Upper lobe of left lung (tissue), 6 donors: Measurements from ENCODE around the gene MIB2. TPM values are rescaled to one million over a fixed set of nuclear protein-coding genes. Genes with fewer than 3 reads are reported as not detected.

Source experiments
- ATAC-seq, 2 donors: fragments of 200-7000 bp; cut with Tn5 transposase; one replicate each; pipeline ENCODE4 v1.9.1; 2022; ENCODE audit warnings: mild to moderate bottlenecking in 2 of 2, moderate library complexity in 2 of 2; ENCODE audit not compliant: low FRiP score in 2 of 2
- DNase-seq, 2 donors: peaks; one replicate each; pipeline ENCODE4 v3.0.0-alpha.2; 2019 to 2020
- H3K27ac ChIP-seq, 4 donors: fragments of 200-600 bp; sonication (generic); one replicate each; pipeline ENCODE4 v1.5.1; 2016 to 2019
- H3K27me3 ChIP-seq, 4 donors: fragments of 200-600 bp; sonication (generic); one replicate each; pipeline ENCODE4 v1.5.1; 2017 to 2019
- H3K36me3 ChIP-seq, 4 donors: fragments of 200-600 bp; sonication (generic); one replicate each; pipeline ENCODE4 v1.5.1; 2016 to 2019
- H3K4me1 ChIP-seq, 4 donors: fragments of 200-600 bp; sonication (generic); one replicate each; pipeline ENCODE4 v1.5.1; 2018 to 2019
- H3K4me3 ChIP-seq, 4 donors: fragments of 200-600 bp; sonication (generic); one replicate each; pipeline ENCODE4 v1.5.1; 2017 to 2019; ENCODE audit warnings: mild to moderate bottlenecking in 2 of 4, moderate library complexity in 1 of 4
- H3K9me3 ChIP-seq, 4 donors: fragments of 200-600 bp; sonication (generic); one replicate each; pipeline ENCODE4 v1.5.1; 2018 to 2019
- EP300 ChIP-seq, 4 donors: sonication (generic); formaldehyde crosslinking; IDR thresholded peaks; one replicate each; pipeline ENCODE4 v1.5.1; 2017; ENCODE audit warnings: antibody characterized with exemption in 4 of 4, control low read depth in 2 of 4
- POLR2A ChIP-seq, 4 donors: fragments of 450-650 bp; IDR thresholded peaks; one replicate each; pipeline ENCODE4 v1.5.1; 2016 to 2017; ENCODE audit warnings: antibody characterized with exemption in 4 of 4, mild to moderate bottlenecking in 2 of 4
- POLR2AphosphoS5 ChIP-seq, 2 donors: sonication (generic); formaldehyde crosslinking; IDR thresholded peaks; one replicate each; pipeline ENCODE4 v1.5.1; 2017; ENCODE audit warnings: antibody characterized with exemption in 2 of 2
- WGBS, 2 donors: methylation state at CpG; one replicate each; pipeline ENCODE4 v1.1.5; 2017 to 2018; 5-methylcytosine and 5-hydroxymethylcytosine counted together
- total RNA-seq, 6 donors: library from RNA; depleted of rRNA in 4 of 6; stranded (reverse); fragments of >200 nt in 4 of 6; gene quantifications; one replicate each; pipeline versions ENCODE4 v1.1.0 to v1.2.1, GENCODE V29; 2016 to 2021
- TF ChIP-seq, protein P1 (sequence below), 6 experiments: fragments of 450-650 bp in 4 of 6; fragments of 200-600 bp in 2 of 6; sonication (generic) in 2 of 6; IDR thresholded peaks; one replicate each; pipeline ENCODE4 v1.5.1; 2016 to 2019; ENCODE audit warnings: antibody characterized with exemption in 6 of 6
- donor health status: DM: no; HTN: no; CAD: no; lungs with moderate emphysema.
- donor health status: DM: no; HTN: yes; CAD: no; lungs with severe emphysema.

Gene MIB2
- total RNA-seq, 6 donors from 2014 or later, result 52.7 to 284 (median 84.7) TPM

DNA sequence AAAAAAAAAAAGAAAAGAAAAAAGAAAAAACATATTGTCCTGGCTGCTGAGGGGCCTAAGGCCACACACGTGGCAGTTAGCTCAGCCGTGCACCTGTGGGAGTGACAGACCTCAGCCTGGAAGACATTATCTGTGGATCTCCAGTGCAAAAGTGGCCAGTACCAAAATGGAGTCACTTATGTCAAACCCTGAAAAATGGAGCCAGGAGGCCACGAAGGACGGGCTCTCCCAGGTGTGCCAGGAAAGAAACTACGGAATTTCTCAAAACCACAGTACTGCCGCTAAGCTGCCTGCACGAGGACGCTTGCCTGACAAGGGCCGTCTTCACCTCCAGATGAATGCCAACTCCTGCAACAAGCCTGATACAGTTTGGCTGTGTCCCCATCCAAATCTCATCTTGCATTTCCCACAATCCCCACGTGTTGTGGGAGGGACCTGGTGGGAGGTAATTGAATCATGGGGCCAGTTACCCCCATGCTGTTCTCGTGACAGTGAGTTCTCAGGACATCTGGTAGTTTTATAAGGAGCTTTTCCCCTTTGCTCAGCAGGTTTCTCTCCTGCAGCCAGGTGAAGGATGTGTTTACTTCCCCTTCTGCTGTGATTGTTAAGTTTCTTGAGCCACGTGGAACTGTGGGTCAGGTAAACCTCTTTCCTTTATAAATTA lies 5.3 kb upstream of the MIB2 start:
- no peak overlapping the region for H3K4me3 ChIP-seq
- peak in 1 of 2 donors; percentile 44 for DNase-seq
- H3K36me3 ChIP-seq, result no peaks in the 10 kb centered on the region
- peaks cover 21 to 45% (median 36%) of the 10 kb centered on the region in 4 donors for H3K4me1 ChIP-seq
- no peaks in the 10 kb centered on the region for H3K9me3 ChIP-seq
- TF ChIP-seq POLR2AphosphoS5 (IDR thresholded peaks at IDR 0.05), result no peak
- TF ChIP-seq EP300 (IDR thresholded peaks at IDR 0.05), result no peak
- TF ChIP-seq POLR2A (IDR thresholded peaks at IDR 0.05), result no peak
- TF ChIP-seq, protein P1, sequence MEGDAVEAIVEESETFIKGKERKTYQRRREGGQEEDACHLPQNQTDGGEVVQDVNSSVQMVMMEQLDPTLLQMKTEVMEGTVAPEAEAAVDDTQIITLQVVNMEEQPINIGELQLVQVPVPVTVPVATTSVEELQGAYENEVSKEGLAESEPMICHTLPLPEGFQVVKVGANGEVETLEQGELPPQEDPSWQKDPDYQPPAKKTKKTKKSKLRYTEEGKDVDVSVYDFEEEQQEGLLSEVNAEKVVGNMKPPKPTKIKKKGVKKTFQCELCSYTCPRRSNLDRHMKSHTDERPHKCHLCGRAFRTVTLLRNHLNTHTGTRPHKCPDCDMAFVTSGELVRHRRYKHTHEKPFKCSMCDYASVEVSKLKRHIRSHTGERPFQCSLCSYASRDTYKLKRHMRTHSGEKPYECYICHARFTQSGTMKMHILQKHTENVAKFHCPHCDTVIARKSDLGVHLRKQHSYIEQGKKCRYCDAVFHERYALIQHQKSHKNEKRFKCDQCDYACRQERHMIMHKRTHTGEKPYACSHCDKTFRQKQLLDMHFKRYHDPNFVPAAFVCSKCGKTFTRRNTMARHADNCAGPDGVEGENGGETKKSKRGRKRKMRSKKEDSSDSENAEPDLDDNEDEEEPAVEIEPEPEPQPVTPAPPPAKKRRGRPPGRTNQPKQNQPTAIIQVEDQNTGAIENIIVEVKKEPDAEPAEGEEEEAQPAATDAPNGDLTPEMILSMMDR (IDR thresholded peaks at IDR 0.05), result no peak
- WGBS, 2 donors, result 60 to 63% methylated on average over 11 to 12 of the region's 12 CpGs
- no peak for ATAC-seq
- H3K27me3 ChIP-seq, result no peaks in the 10 kb centered on the region
- H3K27ac ChIP-seq, result peak overlapping the region in 3 of 4 donors; percentile 76 to 78 (median 78)

DNA sequence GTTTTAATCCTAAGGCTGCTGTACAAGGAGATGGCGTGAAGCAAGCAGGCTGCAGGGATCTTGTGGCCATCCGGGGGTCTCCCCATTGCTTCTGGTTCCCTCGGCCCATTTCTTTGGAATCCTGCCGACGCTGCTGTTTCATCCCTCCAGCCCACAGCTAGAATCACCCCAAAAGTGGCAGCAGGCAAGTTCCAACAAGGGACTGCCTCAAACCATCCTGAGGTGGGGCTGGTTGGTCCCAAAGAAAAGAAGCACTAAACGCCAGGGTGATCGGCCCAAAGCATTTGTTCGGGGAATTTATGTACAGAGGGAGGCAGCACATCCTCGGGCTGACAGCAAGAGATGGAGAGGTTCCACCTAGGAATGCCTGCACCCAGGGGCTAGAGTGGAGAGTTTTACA lies 4.5 kb upstream of the MIB2 start:
- Histone ChIP-seq H3K27me3 (no peaks in the 10 kb centered on the region), H3K27ac (peak overlapping the region; percentile 76 to 99 (median 78)), H3K4me3 (no peak overlapping the region), H3K4me1 (peaks cover 21 to 45% (median 36%) of the 10 kb centered on the region in 4 donors), H3K9me3 (no peaks in the 10 kb centered on the region), H3K36me3 (no peaks in the 10 kb centered on the region)
- WGBS, 2 donors, result 62 to 65% methylated on average over 9 of the region's 9 CpGs
- TF ChIP-seq POLR2AphosphoS5 (IDR thresholded peaks at IDR 0.05), result no peak
- no peak for TF ChIP-seq POLR2A (IDR thresholded peaks at IDR 0.05)
- TF ChIP-seq, protein P1 (IDR thresholded peaks at IDR 0.05), result no peak
- TF ChIP-seq EP300 (IDR thresholded peaks at IDR 0.05), result no peak
- ATAC-seq, result no peak
- no peak for DNase-seq

DNA sequence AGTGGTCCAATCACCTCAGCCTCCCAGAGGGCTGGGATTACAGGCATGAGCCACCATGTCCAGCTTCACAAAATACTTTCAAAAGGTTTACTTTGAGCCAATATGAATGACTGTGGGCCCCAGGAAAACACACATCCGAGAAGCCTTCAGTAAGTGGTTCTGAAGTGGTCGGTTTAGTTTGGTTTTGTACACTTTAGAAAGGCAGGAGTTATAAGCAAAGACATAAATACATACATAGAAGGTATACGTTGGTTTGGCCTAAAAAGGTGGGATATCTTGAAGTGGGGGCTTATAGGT lies 3.2 kb upstream of the MIB2 start:
- peak in 1 of 2 donors; percentile 62 for DNase-seq
- H3K4me3 ChIP-seq, result no peak overlapping the region
- peak overlapping the region; percentile 78 to 100 (median 88) for H3K27ac ChIP-seq
- H3K27me3 ChIP-seq, result no peaks in the 10 kb centered on the region
- H3K9me3 ChIP-seq, result no peaks in the 10 kb centered on the region
- peak in 1 of 2 donors; percentile 23 for ATAC-seq
- no peaks in the 10 kb centered on the region for H3K36me3 ChIP-seq
- 69 to 76% methylated on average over 3 of the region's 3 CpGs for WGBS, 2 donors
- H3K4me1 ChIP-seq, result peaks cover 27 to 53% (median 46%) of the 10 kb centered on the region in 4 donors
- TF ChIP-seq, protein P1 (IDR thresholded peaks at IDR 0.05), result no peak
- TF ChIP-seq EP300 (IDR thresholded peaks at IDR 0.05), result peak in 1 of 4 donors; percentile 6
- no peak for TF ChIP-seq POLR2AphosphoS5 (IDR thresholded peaks at IDR 0.05)

DNA sequence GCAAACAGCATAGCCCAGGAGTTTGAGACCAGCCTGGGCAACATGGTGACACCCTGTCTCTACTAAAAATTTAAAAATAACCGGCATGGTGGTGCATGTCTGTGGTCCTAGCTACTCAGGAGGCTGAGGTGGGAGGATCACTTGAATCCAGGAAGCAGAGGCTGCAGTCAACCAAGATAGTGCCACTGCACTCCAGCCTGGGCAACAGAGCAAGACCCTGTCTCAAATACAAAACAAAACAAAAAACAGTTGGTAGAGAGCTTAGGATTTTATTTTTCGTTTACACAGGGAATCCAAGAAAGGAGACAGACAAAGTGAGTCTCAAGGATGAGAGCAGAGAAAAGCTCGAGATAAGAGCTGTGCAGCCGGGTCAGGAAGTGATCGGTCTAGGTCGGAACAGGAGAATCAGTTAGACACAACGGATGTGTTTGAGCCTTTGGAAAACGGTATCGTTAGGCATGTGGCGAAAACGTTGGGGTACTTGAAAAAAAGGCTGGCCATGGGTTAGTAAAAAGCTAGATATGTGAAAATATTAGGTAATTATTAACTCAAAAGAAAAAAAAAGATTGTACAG lies 1.7 kb upstream of the MIB2 start:
- peak overlapping the region; percentile 7 to 100 (median 96) for H3K4me3 ChIP-seq
- TF ChIP-seq EP300 (IDR thresholded peaks at IDR 0.05) (no peak), POLR2AphosphoS5 (IDR thresholded peaks at IDR 0.05) (no peak), POLR2A (IDR thresholded peaks at IDR 0.05) (no peak)
- TF ChIP-seq, protein P1 (IDR thresholded peaks at IDR 0.05), result no peak

More for the DNA sequence above, 1.7 kb upstream of the MIB2 start:
- peak overlapping the region; percentile 78 to 100 (median 100) for H3K27ac ChIP-seq
- WGBS, 2 donors, result 57 to 64% methylated on average over 11 of the region's 11 CpGs
- H3K27me3 ChIP-seq, result no peaks in the 10 kb centered on the region
- H3K4me1 ChIP-seq, result peaks cover 30 to 56% (median 51%) of the 10 kb centered on the region in 4 donors
- DNase-seq (no peak), ATAC-seq (no peak)
- H3K36me3 ChIP-seq, result peaks cover 0 to 13% (median 6%) of the 10 kb centered on the region in 4 donors
- H3K9me3 ChIP-seq, result no peaks in the 10 kb centered on the region
